Psoas muscle (tissue), 8 donors: ENCODE measurements around the gene PTPN3. TPM values are rescaled to one million over a fixed set of nuclear protein-coding genes. Genes with fewer than 3 reads are reported as not detected.

ENCODE experiments used
- ATAC-seq, 4 donors: fragments of 200-7000 bp; cut with Tn5 transposase; one replicate each; pipeline ENCODE4 v1.9.1; 2020; ENCODE audit warnings: moderate library complexity in 3 of 4, mild to moderate bottlenecking in 2 of 4
- DNase-seq, 2 donors: peaks; one replicate each; pipeline ENCODE4 v3.0.0-alpha.2; 2020
- H3K27ac ChIP-seq: fragments of 200-600 bp; one replicate; pipeline ENCODE4 v1.8.0; 2022
- H3K27me3 ChIP-seq, 3 donors: fragments of 200-600 bp in 1 of 3; one replicate each; pipeline versions ENCODE4 v1.6.1 to v1.8.0; 2013 to 2022; ENCODE audit warnings: low read length in 2 of 3, mild to moderate bottlenecking in 2 of 3, moderate library complexity in 1 of 3; ENCODE audit not compliant: insufficient read depth in 3 of 3
- H3K36me3 ChIP-seq, 2 donors: fragments of 200-600 bp in 1 of 2; one replicate each; pipeline versions ENCODE4 v1.6.1 to v1.8.0; 2013 to 2022; ENCODE audit warnings: low read depth in 1 of 2, mild to moderate bottlenecking in 1 of 2, moderate library complexity in 1 of 2; ENCODE audit not compliant: insufficient read depth in 1 of 2
- H3K4me1 ChIP-seq: fragments of 200-600 bp; one replicate; pipeline ENCODE4 v1.8.0; 2022
- H3K4me3 ChIP-seq: fragments of 200-600 bp; one replicate; pipeline ENCODE4 v1.8.0; 2022; ENCODE audit warnings: mild to moderate bottlenecking
- H3K9me3 ChIP-seq: fragments of 200-600 bp; one replicate; pipeline ENCODE4 v1.8.0; 2022
- CTCF ChIP-seq: fragments of 200-600 bp; IDR thresholded peaks from one replicate; pipeline ENCODE4 v1.8.0; 2022; ENCODE audit warnings: antibody characterized with exemption
- WGBS, 3 donors: extraction: QIAGEN DNeasy Blood & Tissue Kit; methylation state at CpG; one replicate each; pipeline versions ENCODE4 v1.1.6 to v1.1.7; 2013; 5-methylcytosine and 5-hydroxymethylcytosine counted together
- intact Hi-C, 2 donors: fragments of 100-400 bp; cut with DNase I; formaldehyde crosslinking; loops; one replicate each; pipeline versions ENCODE4 v1.11.0 to v1.14.2; 2022
- polyA plus RNA-seq, 3 donors: library from polyadenylated mRNA; stranded (reverse); fragments of 200-250 nt; gene quantifications; one replicate each; pipeline ENCODE4 v1.2.3, GENCODE V29; 2013
- total RNA-seq, 4 donors: library from RNA; stranded (reverse); fragmentation: NEBNext Ultra II Directional in 2 of 4; extraction: Animal tissue kit (Norgen Biotek cat#: 25700) in 2 of 4; gene quantifications; one replicate each; pipeline versions ENCODE4 v1.2.1 to v1.2.4, GENCODE V29; 2021 to 2023
- donor health status: healthy with polysubstance abuse.
- donor health status: DM: no; HTN: no; CAD: no; lungs with moderate emphysema.
- donor health status: Bipolar disorder and iron deficiency.
- donor health status: healthy.
- donor health status: DM: yes; HTN: yes; CAD: no.
- donor health status: DM: no; HTN: no; CAD: no.
- donor health status: DM: no; HTN: no; CAD: no.
- donor health status: DM: yes; HTN: yes; CAD: no.

The PTPN3 gene
- total and polyA plus RNA-seq, 7 donors: 8.8 to 130 (median 46.5) TPM

DNA sequence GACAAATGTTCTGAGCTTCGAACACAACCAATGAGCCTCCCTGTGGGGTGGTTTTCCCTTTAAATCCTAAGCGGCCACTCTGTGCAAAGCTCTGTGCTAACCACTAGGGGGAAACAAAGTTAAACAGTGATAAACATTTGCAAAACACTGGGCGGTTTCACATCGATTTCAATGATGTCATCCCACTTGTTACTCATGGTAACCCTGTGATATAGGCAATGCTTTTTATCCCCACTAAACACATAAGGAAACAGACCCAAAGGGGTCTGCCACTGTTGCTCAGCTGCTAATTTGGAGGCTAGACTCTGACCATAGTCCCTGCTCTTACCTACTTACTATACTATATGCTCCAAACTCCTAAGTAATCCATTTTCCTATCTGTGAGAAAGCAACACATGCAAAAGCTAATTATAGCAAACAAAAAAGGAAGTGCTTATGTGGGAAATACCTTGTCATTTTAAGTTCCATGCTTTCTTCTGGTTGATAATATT lies 57.3 kb downstream of the PTPN3 start:
- intact Hi-C loops: loop anchor here (2.0 to 5.0 kb wide), 3 partner anchors 28 to 80 kb away; no protein-coding TSS in a partner anchor

DNA sequence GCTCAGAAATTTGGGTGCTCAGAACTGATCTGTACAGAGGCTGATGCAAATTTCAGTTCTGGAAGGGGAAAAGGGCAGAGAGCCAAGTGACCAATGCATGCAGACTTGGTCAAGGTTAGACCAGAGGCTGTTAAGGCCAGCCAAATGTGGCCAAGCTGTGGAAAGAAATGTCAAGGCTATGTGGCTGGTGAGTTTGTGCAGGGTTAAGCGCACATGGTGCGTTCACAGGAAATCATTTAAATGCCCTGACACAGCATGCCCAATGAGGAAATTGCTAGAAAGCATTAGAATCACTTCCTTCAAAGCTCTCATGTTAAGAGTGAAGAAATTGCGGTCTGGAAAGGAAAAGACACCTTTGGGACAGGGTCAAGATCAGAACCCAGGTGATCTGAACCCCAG lies 58.0 kb downstream of the PTPN3 start:
- H3K27me3 ChIP-seq: no peaks in the 10 kb centered on the region
- H3K4me3 ChIP-seq: no peak overlapping the region
- DNase-seq: no peak
- peak in 1 of 4 donors; percentile 24 for ATAC-seq
- TF ChIP-seq CTCF: no peak
- peak overlapping the region; percentile 18 for H3K27ac ChIP-seq
- intact Hi-C loops: loop anchor here (2.0 to 5.0 kb wide), 3 partner anchors 29 to 81 kb away; no protein-coding TSS in a partner anchor
- peaks cover 22% of the 10 kb centered on the region for H3K4me1 ChIP-seq
- no peaks in the 10 kb centered on the region for H3K9me3 ChIP-seq
- peaks cover 0 to 11% of the 10 kb centered on the region in 2 donors for H3K36me3 ChIP-seq
- 72 to 82% (median 80%) methylated on average over 3 of the region's 3 CpGs for WGBS, 3 donors

More for the DNA sequence above, 57.3 kb downstream of the PTPN3 start:
- Histone ChIP-seq H3K4me3 (no peak overlapping the region), H3K36me3 (peaks cover 0 to 11% of the 10 kb centered on the region in 2 donors), H3K27me3 (no peaks in the 10 kb centered on the region), H3K4me1 (peaks cover 22% of the 10 kb centered on the region), H3K27ac (peak overlapping the region; percentile 18), H3K9me3 (no peaks in the 10 kb centered on the region)
- no peak for DNase-seq
- peak; percentile 73 to 84 (median 79) for ATAC-seq
- WGBS, 3 donors: 4 to 9% (median 4%) methylated on average over 4 of the region's 4 CpGs
- TF ChIP-seq CTCF: peak; percentile 78

DNA sequence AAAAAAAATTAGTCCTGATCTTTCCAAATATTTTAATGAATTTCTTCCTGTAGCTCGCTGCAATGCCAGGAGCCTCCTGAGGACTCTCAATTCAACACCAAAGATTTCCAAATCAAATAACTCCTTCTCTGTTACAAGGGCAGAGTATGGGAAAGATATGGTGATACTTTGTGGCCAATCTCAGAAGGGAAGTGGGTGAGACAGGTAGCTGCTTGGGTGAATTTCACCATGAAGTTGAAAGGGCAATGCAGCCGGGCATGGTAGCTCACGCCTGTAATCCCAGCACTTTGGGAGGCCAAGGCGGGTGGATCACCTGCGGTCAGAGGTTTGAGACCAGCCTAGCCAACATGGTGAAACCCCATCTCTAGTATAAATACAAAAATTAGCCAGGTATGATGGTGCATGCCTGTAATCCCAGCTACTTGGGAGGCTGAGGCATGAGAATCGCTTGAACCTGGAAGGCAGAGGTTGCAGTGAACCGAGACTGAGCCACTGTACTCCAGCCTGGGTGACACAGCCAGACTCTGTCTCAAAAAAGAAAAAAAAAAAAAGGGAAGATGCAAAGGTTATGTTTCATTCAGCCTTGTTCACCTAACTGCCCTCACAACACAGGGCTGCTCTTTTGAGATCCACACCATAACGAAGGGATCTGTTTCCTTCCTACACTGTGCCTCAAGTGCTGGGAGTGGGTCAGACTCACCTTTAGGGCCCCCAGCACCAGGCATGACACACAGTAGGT lies 58.6 kb downstream of the PTPN3 start:
- no peak for ATAC-seq
- intact Hi-C loops: loop anchor here (2.0 to 5.0 kb wide), 3 partner anchors 29 to 81 kb away; no protein-coding TSS in a partner anchor

GRCh38 chr9:109437286-109437685 lies 60.8 kb downstream of the PTPN3 start:
- Histone ChIP-seq H3K36me3 (peaks cover 0 to 15% of the 10 kb centered on the region in 2 donors), H3K4me1 (peaks cover 22% of the 10 kb centered on the region), H3K4me3 (no peak overlapping the region), H3K9me3 (no peaks in the 10 kb centered on the region), H3K27me3 (no peaks in the 10 kb centered on the region), H3K27ac (peak overlapping the region; percentile 69)
- intact Hi-C loops: no loop called here
- 7 to 14% (median 11%) methylated on average over 4 of the region's 4 CpGs for WGBS, 3 donors
- no peak for DNase-seq
- ATAC-seq: peak; percentile 60 to 87 (median 77)
- TF ChIP-seq CTCF: no peak

More for the DNA sequence above, 58.6 kb downstream of the PTPN3 start:
- Histone ChIP-seq H3K36me3 (peaks cover 0 to 5% of the 10 kb centered on the region in 2 donors), H3K27me3 (no peaks in the 10 kb centered on the region), H3K4me3 (no peak overlapping the region), H3K4me1 (peaks cover 22% of the 10 kb centered on the region), H3K9me3 (no peaks in the 10 kb centered on the region), H3K27ac (no peak overlapping the region)
- no peak for TF ChIP-seq CTCF
- WGBS, 3 donors: 83 to 91% (median 83%) methylated on average over 8 of the region's 8 CpGs
- no peak for DNase-seq
